HUES48 (cell line): ENCODE results near the gene MYL2.

Experiments
- H3K27ac ChIP-seq: one replicate; pipeline ENCODE4 v1.7.0; 2013; ENCODE audit warnings: low read depth, low read length, inconsistent platforms
- H3K27me3 ChIP-seq: 2 replicates; pipeline ENCODE4 v1.6.1; 2013; ENCODE audit warnings: mild to moderate bottlenecking, low read length; ENCODE audit not compliant: control insufficient read depth, insufficient read depth
- H3K36me3 ChIP-seq: 2 replicates; pipeline ENCODE4 v1.6.1; 2013; ENCODE audit warnings: low read length; ENCODE audit not compliant: control insufficient read depth, insufficient read depth
- H3K4me1 ChIP-seq: 2 replicates; pipeline ENCODE4 v1.6.1; 2013; ENCODE audit warnings: mild to moderate bottlenecking, low read length; ENCODE audit not compliant: control insufficient read depth, insufficient read depth
- H3K4me3 ChIP-seq: 2 replicates; pipeline ENCODE4 v1.5.1; 2013; ENCODE audit warnings: mild to moderate bottlenecking, low read depth, low read length
- H3K9ac ChIP-seq: 2 replicates; pipeline ENCODE4 v1.6.1; 2013; ENCODE audit warnings: mild to moderate bottlenecking, low read depth, low read length, moderate library complexity
- H3K9me3 ChIP-seq: 2 replicates; pipeline ENCODE4 v1.6.1; 2013; ENCODE audit warnings: low read length; ENCODE audit not compliant: control insufficient read depth, insufficient read depth

MYL2 gene

GRCh38 chr12:110893956-110894355 lies 26.4 kb downstream of the MYL2 start:
- H3K4me3 ChIP-seq = no peak overlapping the region
- H3K27ac ChIP-seq = no peak overlapping the region
- no peaks in the 10 kb centered on the region for H3K36me3 ChIP-seq
- H3K9me3 ChIP-seq = no peaks in the 10 kb centered on the region
- H3K27me3 ChIP-seq = no peaks in the 10 kb centered on the region
- H3K9ac ChIP-seq = no peak overlapping the region
- H3K4me1 ChIP-seq = 0 out of 2 replicates have a peak, but pooled peaks cover 2% of the 10 kb centered on the region

GRCh38 chr12:110889361-110889760 lies 31.0 kb downstream of the MYL2 start:
- H3K36me3 ChIP-seq = no peaks in the 10 kb centered on the region
- H3K4me1 ChIP-seq = 0 out of 2 replicates have a peak, but pooled peaks cover 2% of the 10 kb centered on the region
- H3K4me3 ChIP-seq = no peak overlapping the region

GRCh38 chr12:110888256-110888991 lies 32.0 kb downstream of the MYL2 start:
- no peaks in the 10 kb centered on the region for H3K4me1 ChIP-seq
- no peak overlapping the region for H3K27ac ChIP-seq
- H3K4me3 ChIP-seq = no peak overlapping the region
- H3K9me3 ChIP-seq = no peaks in the 10 kb centered on the region
- H3K27me3 ChIP-seq = no peaks in the 10 kb centered on the region
- no peaks in the 10 kb centered on the region for H3K36me3 ChIP-seq
- no peak overlapping the region for H3K9ac ChIP-seq

More at GRCh38 chr12:110889361-110889760, 31.0 kb downstream of the MYL2 start:
- Histone ChIP-seq H3K27ac (no peak overlapping the region), H3K9ac (no peak overlapping the region), H3K27me3 (no peaks in the 10 kb centered on the region), H3K9me3 (no peaks in the 10 kb centered on the region)

DNA sequence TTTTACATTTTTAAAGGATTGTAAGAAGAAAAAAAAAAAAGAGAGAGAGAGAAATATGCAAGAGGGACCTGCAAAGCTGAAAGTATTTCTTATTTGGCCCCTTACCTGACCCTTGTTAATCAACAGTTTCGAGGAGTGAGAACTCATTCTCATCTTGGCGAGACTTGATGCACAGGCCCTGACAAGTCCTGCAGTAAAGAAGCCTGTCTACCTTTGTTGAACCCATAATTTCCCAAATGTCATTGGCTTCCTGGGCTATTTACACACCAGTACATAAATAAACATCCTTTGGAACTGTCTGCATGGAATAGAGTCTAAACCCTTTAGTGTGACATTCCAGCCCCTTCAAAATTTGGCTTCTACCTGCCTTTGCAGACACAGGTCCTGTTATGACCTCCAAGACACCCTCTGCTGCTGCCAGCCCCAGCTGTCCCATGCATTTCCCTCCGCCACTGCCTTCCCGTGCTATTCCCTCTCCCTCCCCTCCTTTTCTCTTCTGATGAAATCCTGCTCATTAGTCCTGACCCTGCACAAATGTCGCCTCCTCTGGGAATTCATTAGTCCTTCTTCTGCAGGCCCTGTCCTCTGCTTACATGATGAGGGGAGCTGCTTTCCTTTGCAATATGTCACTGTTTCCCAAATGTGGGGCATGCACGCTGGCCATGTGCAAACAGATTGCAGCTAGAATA lies 35.1 kb downstream of the MYL2 start:
- Histone ChIP-seq H3K27ac (no peak overlapping the region), H3K4me3 (no peak overlapping the region), H3K27me3 (no peaks in the 10 kb centered on the region), H3K4me1 (no peaks in the 10 kb centered on the region), H3K36me3 (no peaks in the 10 kb centered on the region), H3K9ac (no peak overlapping the region), H3K9me3 (no peaks in the 10 kb centered on the region)

DNA sequence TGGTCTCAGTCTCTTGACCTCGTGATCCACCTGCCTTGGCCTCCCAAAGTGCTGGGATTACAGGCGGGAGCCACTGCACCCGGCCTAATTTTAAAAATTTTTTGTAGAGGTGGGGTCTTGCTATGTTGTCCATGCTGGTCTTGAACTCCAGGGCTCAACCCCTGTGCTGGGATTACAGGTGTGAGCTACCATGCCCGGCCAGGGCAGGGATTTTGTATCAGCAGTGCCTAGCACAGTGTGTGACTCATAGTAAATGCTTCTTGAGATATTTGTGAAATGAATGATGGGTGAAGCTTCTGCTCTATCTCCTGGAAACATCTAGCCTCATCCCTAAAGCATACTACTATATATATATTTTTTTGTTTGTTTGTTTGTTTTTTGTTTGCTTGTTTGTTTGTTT lies 37.1 kb downstream of the MYL2 start:
- Histone ChIP-seq H3K4me3 (no peak overlapping the region), H3K9me3 (no peaks in the 10 kb centered on the region), H3K27ac (no peak overlapping the region), H3K9ac (no peak overlapping the region), H3K27me3 (no peaks in the 10 kb centered on the region), H3K36me3 (no peaks in the 10 kb centered on the region), H3K4me1 (no peaks in the 10 kb centered on the region)

DNA sequence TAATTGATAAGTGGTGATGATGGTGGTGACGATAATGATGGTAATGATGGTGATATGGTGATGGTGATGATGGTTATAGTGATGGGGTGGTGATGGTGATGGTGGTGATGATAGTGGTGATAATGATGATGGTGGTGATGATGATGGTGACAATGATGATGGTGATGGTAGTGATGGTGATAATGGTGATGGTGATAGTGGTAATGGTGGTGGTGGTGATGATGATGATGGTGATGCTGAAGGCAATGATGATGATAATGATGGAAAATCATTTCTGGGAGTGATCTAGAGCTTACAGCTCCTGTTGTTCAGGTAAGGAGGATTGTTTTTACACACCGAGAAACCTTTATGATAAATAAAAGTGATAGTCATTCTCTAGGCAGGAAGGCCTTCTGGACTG lies 39.7 kb downstream of the MYL2 start:
- H3K27me3 ChIP-seq = no peaks in the 10 kb centered on the region
- H3K4me3 ChIP-seq = no peak overlapping the region
- no peak overlapping the region for H3K9ac ChIP-seq
- H3K9me3 ChIP-seq = no peaks in the 10 kb centered on the region
- no peaks in the 10 kb centered on the region for H3K4me1 ChIP-seq
- no peak overlapping the region for H3K27ac ChIP-seq
- H3K36me3 ChIP-seq = no peaks in the 10 kb centered on the region

- no peaks in the 10 kb centered on the region for H3K27me3 ChIP-seq
- no peaks in the 10 kb centered on the region for H3K4me1 ChIP-seq
- H3K27ac ChIP-seq = no peak overlapping the region
- H3K9me3 ChIP-seq = no peaks in the 10 kb centered on the region
- H3K9ac ChIP-seq = no peak overlapping the region
- H3K4me3 ChIP-seq = no peak overlapping the region
- no peaks in the 10 kb centered on the region for H3K36me3 ChIP-seq
These were observed 45.6 kb downstream of the MYL2 start for GRCh38 chr12:110874781-110875180.

DNA sequence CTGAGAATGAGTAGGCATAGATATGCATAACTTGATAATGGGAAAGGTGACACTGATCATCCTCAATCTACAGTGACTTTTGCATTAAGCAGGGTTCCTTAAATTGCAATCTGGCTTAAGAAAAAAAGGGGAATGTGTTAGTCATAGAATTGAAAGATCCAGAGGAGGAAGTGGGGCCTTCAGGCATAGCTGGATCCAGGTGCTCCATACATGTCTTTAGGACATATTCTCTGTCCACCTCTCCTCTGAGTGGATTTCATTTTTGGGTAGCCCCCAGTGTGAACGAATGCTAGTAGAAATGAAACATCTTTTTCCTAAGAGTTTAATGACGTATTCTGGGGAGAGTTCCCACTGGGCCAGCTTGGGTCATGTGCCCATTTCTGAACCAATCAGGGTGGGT lies 46.0 kb downstream of the MYL2 start:
- Histone ChIP-seq H3K9ac (no peak overlapping the region), H3K27me3 (no peaks in the 10 kb centered on the region), H3K4me3 (no peak overlapping the region), H3K36me3 (no peaks in the 10 kb centered on the region), H3K4me1 (no peaks in the 10 kb centered on the region), H3K27ac (no peak overlapping the region), H3K9me3 (no peaks in the 10 kb centered on the region)

- Histone ChIP-seq H3K27ac (no peak overlapping the region), H3K9ac (no peak overlapping the region), H3K9me3 (no peaks in the 10 kb centered on the region), H3K4me1 (no peaks in the 10 kb centered on the region), H3K36me3 (no peaks in the 10 kb centered on the region), H3K27me3 (no peaks in the 10 kb centered on the region), H3K4me3 (no peak overlapping the region)
These were observed 48.3 kb downstream of the MYL2 start for GRCh38 chr12:110872100-110872499.

- no peaks in the 10 kb centered on the region for H3K9me3 ChIP-seq
- no peak overlapping the region for H3K4me3 ChIP-seq
- no peaks in the 10 kb centered on the region for H3K4me1 ChIP-seq
- H3K27me3 ChIP-seq = no peaks in the 10 kb centered on the region
- no peaks in the 10 kb centered on the region for H3K36me3 ChIP-seq
- no peak overlapping the region for H3K9ac ChIP-seq
- no peak overlapping the region for H3K27ac ChIP-seq
These were observed 50.6 kb downstream of the MYL2 start for GRCh38 chr12:110869803-110870202.

- Histone ChIP-seq H3K4me1 (no peaks in the 10 kb centered on the region), H3K9me3 (no peaks in the 10 kb centered on the region), H3K4me3 (no peak overlapping the region), H3K36me3 (no peaks in the 10 kb centered on the region), H3K9ac (no peak overlapping the region), H3K27me3 (no peaks in the 10 kb centered on the region), H3K27ac (no peak overlapping the region)
These were observed 51.4 kb downstream of the MYL2 start for GRCh38 chr12:110869026-110869425.
